HEK293 (cell line): ENCODE data around the gene KRT5.

Source experiments
- BCL11B ChIP-seq: fragments of 450-650 bp; formaldehyde crosslinking; IDR thresholded peaks from 2 replicates; pipeline ENCODE4 v1.5.1; 2016; ENCODE audit warnings: low read depth, missing biosample characterization, missing genetic modification characterization
- CTCF ChIP-seq: fragments of 450-650 bp; formaldehyde crosslinking; IDR thresholded peaks from 2 replicates; pipeline ENCODE4 v1.5.1; 2016; ENCODE audit warnings: missing biosample characterization, missing genetic modification characterization

- no peak for TF ChIP-seq CTCF (tag by site-specific recombination)
- no peak for TF ChIP-seq BCL11B (tag by site-specific recombination)
These were observed 15.4 kb upstream of the KRT5 start for GRCh38 chr12:52535574-52535973.
